ENCODE data around the gene OR3A2. TPM values are rescaled to one million over a fixed set of nuclear protein-coding genes. Genes with fewer than 3 reads are reported as not detected.
"Not testable (repeated sequence)": the region's sequence is repeated elsewhere in the genome, so short reads cannot be mapped to it uniquely, and the experiment has no call there.

OR3A2 gene
- total RNA-seq, 4 donors from 2014 or later, result not detected

DNA sequence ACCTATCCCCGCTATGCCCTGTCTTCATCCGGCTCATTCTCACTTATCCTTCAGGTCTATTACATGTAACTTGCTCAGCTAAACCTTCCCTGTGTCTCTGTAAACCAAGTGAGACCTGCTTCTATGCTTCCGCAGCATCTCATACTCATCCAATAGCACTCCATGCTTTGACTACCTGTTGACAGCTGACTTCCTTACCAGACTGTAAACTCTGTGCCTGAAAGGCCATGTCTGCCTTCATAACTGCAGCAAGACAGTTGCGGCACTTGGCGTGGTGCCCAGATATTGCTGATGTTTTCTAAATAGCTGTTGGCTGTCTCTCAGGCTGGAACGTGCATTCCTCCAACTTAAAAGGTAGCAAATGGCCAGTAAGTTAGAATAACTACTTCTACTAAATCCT, 13.9 kb upstream of the OR3A2 start:
- no peak overlapping the region for H3K4me3 ChIP-seq
- no peaks in the 10 kb centered on the region for H3K4me1 ChIP-seq
- H3K27me3 ChIP-seq, result no peaks in the 10 kb centered on the region
- 54 to 62% methylated on average over 6 of the region's 6 CpGs for WGBS, 2 donors (ENCODE audit: low coverage in 1 of 2)
- no peak overlapping the region for H3K27ac ChIP-seq
- TF ChIP-seq EP300 (IDR thresholded peaks at IDR 0.05; ENCODE audit: low read depth), result no peak
- no peak for TF ChIP-seq POLR2AphosphoS5 (IDR thresholded peaks at IDR 0.05)
- TF ChIP-seq, protein P1, sequence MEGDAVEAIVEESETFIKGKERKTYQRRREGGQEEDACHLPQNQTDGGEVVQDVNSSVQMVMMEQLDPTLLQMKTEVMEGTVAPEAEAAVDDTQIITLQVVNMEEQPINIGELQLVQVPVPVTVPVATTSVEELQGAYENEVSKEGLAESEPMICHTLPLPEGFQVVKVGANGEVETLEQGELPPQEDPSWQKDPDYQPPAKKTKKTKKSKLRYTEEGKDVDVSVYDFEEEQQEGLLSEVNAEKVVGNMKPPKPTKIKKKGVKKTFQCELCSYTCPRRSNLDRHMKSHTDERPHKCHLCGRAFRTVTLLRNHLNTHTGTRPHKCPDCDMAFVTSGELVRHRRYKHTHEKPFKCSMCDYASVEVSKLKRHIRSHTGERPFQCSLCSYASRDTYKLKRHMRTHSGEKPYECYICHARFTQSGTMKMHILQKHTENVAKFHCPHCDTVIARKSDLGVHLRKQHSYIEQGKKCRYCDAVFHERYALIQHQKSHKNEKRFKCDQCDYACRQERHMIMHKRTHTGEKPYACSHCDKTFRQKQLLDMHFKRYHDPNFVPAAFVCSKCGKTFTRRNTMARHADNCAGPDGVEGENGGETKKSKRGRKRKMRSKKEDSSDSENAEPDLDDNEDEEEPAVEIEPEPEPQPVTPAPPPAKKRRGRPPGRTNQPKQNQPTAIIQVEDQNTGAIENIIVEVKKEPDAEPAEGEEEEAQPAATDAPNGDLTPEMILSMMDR (IDR thresholded peaks at IDR 0.05), result no peak
- TF ChIP-seq POLR2A (IDR thresholded peaks at IDR 0.05), result no peak
- no peak for DNase-seq
- H3K9me3 ChIP-seq, result no peaks in the 10 kb centered on the region
- intact Hi-C loops (cut with DNase I; ENCODE audit: low total_unique reads), result no loop called here
- in situ Hi-C loops (cut with MboI; ENCODE audit: low pct_ligation_motif_present in 1 of 4, low pct_unique_long_range_greater_than_20kb in 1 of 4, low sequenced_read_pairs in 3 of 4), result no loop called here
- H3K36me3 ChIP-seq, result no peaks in the 10 kb centered on the region

DNA sequence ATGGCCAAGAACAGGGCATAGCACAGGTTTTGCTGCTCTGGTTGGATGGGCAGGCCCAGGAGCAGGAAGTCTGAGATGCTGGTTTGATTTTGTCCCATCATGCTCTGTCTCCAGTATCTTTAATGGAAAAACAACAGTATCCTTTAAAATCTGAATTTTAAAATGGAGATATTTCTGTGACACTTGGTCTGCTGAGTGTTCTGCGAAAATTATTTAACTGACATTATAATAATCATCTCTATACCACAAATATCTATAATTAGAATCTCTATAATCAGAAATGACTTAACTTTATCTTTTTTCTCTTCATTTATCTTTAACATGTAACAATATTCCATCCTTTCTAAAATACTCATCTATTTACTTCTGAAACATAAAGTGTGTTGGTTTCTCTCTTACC, 12.2 kb upstream of the OR3A2 start, which contains the start of gene OR1E1:
TSS of gene OR1E1 (minus strand) at position 101 of the 400 bp plus-strand sequence. CDS start at position 101, 0 bp downstream.
- TF ChIP-seq POLR2A (IDR thresholded peaks at IDR 0.05), result no peak
- TF ChIP-seq POLR2AphosphoS5 (IDR thresholded peaks at IDR 0.05), result no peak
- TF ChIP-seq EP300 (IDR thresholded peaks at IDR 0.05; ENCODE audit: low read depth), result no peak
- TF ChIP-seq, protein P1 (IDR thresholded peaks at IDR 0.05), result no peak
- in situ Hi-C loops (cut with MboI; ENCODE audit: low pct_ligation_motif_present in 1 of 4, low pct_unique_long_range_greater_than_20kb in 1 of 4, low sequenced_read_pairs in 3 of 4), result loop anchor here in 1 of 4 donors (25.0 kb wide), 1 partner anchor 89 kb away; the partner anchor contains the start of gene ASPA
- H3K4me3 ChIP-seq, result no peak within 1 kb of the TSS
- H3K27ac ChIP-seq, result no peak within 1 kb of the TSS
- intact Hi-C loops (cut with DNase I; ENCODE audit: low total_unique reads), result no loop called here
- 86 to 89% methylated on average over 1 of the region's 1 CpG for WGBS, 2 donors (ENCODE audit: low coverage in 1 of 2)
- no peaks in the 10 kb centered on the region for H3K27me3 ChIP-seq
- H3K36me3 ChIP-seq, result no peaks in the 10 kb centered on the region
- H3K4me1 ChIP-seq, result no peaks in the 10 kb centered on the region
- no peak for DNase-seq
- no peaks in the 10 kb centered on the region for H3K9me3 ChIP-seq

DNA sequence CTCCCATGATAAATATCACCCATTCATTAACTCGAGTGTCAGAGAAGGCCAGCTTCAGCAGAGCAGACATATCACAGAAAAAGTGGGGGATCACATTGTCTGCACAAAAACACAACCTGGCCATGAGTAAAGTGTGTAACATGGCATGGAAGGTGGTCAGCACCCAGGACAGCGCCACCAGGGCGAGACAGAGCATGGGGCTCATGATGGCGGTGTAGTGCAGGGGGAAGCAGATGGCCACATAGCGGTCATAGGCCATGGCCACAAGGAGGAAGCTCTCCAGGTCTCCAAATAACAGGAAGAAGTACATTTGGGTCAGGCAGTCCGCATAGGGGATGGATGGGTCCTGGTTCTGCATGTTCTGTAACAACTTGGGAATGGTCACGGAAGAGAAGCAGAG, 11.7 kb upstream of the OR3A2 start:
- H3K27me3 ChIP-seq; H3K4me1 ChIP-seq; intact Hi-C loops (cut with DNase I; ENCODE audit: low total_unique reads); H3K27ac ChIP-seq; H3K36me3 ChIP-seq; H3K4me3 ChIP-seq; H3K9me3 ChIP-seq; DNase-seq: not testable (repeated sequence)
- in situ Hi-C loops (cut with MboI; ENCODE audit: low pct_ligation_motif_present in 1 of 4, low pct_unique_long_range_greater_than_20kb in 1 of 4, low sequenced_read_pairs in 3 of 4), result loop anchor here in 1 of 4 donors (25.0 kb wide), 1 partner anchor 90 kb away; the partner anchor contains the start of gene ASPA
- WGBS, 2 donors (ENCODE audit: low coverage in 1 of 2), result 58 to 63% methylated on average over 3 to 7 of the region's 7 CpGs

GRCh38 chr17:3389791-3390190, 3.7 kb upstream of the OR3A2 start:
- in situ Hi-C loops (cut with MboI; ENCODE audit: low pct_ligation_motif_present in 1 of 4, low pct_unique_long_range_greater_than_20kb in 1 of 4, low sequenced_read_pairs in 3 of 4) (loop anchor here in 1 of 4 donors (25.0 kb wide), 1 partner anchor 98 kb away; the partner anchor contains the start of gene ASPA), intact Hi-C loops (cut with DNase I; ENCODE audit: low total_unique reads) (no loop called here)
- 61 to 70% methylated on average over 3 to 4 of the region's 4 CpGs for WGBS, 2 donors (ENCODE audit: low coverage in 1 of 2)

More at GRCh38 chr17:3389791-3390190, 3.7 kb upstream of the OR3A2 start:
- Histone ChIP-seq H3K27ac (no peak overlapping the region), H3K4me1 (no peaks in the 10 kb centered on the region), H3K9me3 (no peaks in the 10 kb centered on the region), H3K36me3 (no peaks in the 10 kb centered on the region), H3K27me3 (peaks cover 34% of the 10 kb centered on the region), H3K4me3 (no peak overlapping the region)
- no peak for DNase-seq
- no peak for TF ChIP-seq EP300 (IDR thresholded peaks at IDR 0.05; ENCODE audit: low read depth)
- no peak for TF ChIP-seq POLR2A (IDR thresholded peaks at IDR 0.05)
- no peak for TF ChIP-seq POLR2AphosphoS5 (IDR thresholded peaks at IDR 0.05)
- TF ChIP-seq, protein P1 (IDR thresholded peaks at IDR 0.05), result no peak

All from transverse colon (tissue), 4 donors.